GM12864 (cell line): ENCODE measurements around the gene SLAMF1.

ENCODE experiments used
- DNase-seq: peaks from one replicate; pipeline ENCODE4 v3.0.0-alpha.2; 2011; ENCODE audit warnings: low read depth
- H3K4me3 ChIP-seq: 2 replicates; pipeline ENCODE4 v1.5.1; 2011; ENCODE audit warnings: mild to moderate bottlenecking, low read depth, low read length, control low read depth
- CTCF ChIP-seq: IDR thresholded peaks from 2 replicates; pipeline ENCODE4 v1.5.1; 2011; ENCODE audit warnings: low read depth, mild to moderate bottlenecking, moderate library complexity, low read length, control low read depth, inconsistent platforms; ENCODE audit errors: missing control alignments

Gene SLAMF1

DNA sequence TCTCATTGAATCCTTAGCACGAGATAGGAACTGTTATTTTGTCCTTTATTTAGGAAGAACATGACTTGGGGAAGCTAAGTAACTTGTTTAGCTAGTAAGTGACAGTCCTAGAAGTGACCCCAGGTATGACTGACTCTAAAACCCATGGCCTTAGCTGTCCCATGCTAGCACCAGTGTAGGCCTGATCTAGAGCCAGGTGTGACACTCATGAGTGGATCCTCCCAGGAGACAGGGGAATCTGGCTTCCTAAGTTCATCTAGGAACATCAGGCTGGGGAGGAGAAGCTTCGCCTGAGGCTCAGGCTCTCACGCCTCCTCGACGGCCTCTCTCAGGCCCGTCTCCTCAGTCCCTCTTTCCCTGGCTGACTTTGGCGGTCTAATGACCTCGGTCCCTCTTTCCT is 33.6 kb upstream of the SLAMF1 start:
- no peak for DNase-seq
- H3K4me3 ChIP-seq, result no peak overlapping the region
- peak; percentile 2 for TF ChIP-seq CTCF

DNA sequence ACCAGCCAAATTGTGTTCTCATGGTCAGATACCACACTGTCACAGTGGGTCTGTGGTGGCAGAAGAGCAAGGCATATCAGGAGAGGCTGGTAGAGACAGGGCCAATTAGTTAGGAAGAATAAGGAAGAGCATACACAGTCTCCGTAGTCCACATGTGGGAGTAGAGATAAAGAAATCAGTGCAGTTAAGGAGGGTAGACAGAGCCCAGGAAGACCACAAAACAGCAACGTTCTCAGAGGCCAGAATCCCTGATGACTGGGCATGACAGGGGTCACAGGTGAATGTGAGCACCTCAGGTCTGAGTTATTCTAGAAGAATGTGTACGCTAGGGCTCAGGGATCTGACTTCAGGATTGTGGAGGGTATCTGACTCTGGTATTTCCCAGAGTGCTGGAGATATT is 33.0 kb upstream of the SLAMF1 start:
- DNase-seq, result no peak
- no peak overlapping the region for H3K4me3 ChIP-seq
- no peak for TF ChIP-seq CTCF

GRCh38 chr1:160676869-160677597 is 30.2 kb upstream of the SLAMF1 start:
- no peak overlapping the region for H3K4me3 ChIP-seq
- no peak for DNase-seq
- no peak for TF ChIP-seq CTCF

- DNase-seq, result peak; percentile 73
- H3K4me3 ChIP-seq, result no peak overlapping the region
- TF ChIP-seq CTCF, result peak; percentile 89
These were observed 29.0 kb upstream of the SLAMF1 start for GRCh38 chr1:160675641-160676410.

- no peak for TF ChIP-seq CTCF
- no peak overlapping the region for H3K4me3 ChIP-seq
- DNase-seq, result no peak
These were observed 27.6 kb upstream of the SLAMF1 start for GRCh38 chr1:160674415-160674814.

DNA sequence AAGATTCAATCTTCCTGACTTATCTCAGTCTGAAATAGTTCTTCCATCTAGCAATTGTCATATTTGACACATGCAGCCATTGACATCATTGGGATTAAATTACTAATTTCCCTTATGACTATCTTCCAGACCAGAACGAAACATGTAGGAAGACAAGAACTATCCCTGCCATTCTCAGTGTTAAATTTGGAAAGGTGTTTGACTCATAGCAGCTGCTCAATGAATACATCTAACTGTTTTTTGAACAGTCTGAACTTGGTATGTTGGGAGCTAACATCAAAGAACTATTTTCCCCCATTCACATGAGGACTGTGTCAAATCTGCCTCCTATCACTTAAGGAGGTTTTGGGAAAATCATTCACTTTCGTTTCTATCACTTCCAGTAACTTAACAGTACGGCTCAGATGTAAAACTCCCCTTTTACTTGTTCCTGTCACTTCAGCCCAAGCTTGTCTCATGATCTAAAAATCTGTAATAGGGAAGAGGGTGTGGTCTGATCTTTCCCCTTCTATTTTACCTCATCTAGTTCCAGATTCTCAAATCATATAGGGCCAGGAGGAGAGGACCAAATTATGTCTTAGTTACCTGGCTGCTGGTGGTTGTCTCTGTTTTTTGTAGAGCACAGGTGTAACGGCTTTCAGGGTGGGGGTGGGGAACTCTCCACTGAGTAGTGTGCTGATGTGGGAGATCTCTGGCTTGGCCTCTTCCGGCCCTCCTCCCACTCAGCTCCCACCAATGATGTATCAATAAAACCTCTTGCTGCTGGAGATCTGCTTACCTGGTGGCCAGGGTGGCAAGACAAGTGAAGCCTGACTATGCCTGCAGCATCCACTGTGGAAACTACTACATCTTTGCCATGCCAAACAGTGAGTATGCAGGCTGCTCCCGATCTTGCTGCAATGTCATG is 26.2 kb upstream of the SLAMF1 start:
- DNase-seq, result no peak
- peak overlapping the region; percentile 3; the same call in 1 of the 2 replicates for H3K4me3 ChIP-seq
- no peak for TF ChIP-seq CTCF
